HepG2 (cell line): ENCODE data around the gene ZNF506. TPM values are rescaled to one million over a fixed set of nuclear protein-coding genes. Genes with fewer than 3 reads are reported as not detected.

Source experiments
- ARHGAP35 ChIP-seq: sonication (generic); formaldehyde crosslinking; IDR thresholded peaks from 2 replicates; pipeline ENCODE4 v1.9.0; 2022; ENCODE audit warnings: mild to moderate bottlenecking, inconsistent platforms, moderate library complexity, missing genetic modification reagents, borderline replicate concordance
- BORCS8-MEF2B ChIP-seq: sonication (generic); formaldehyde crosslinking; IDR thresholded peaks from 2 replicates; pipeline ENCODE4 v1.8.0; 2022; ENCODE audit warnings: mild to moderate bottlenecking, missing genetic modification reagents
- FOSL2 ChIP-seq: sonication (generic); formaldehyde crosslinking; IDR thresholded peaks from 2 replicates; pipeline ENCODE4 v1.4.0; 2020; ENCODE audit warnings: missing genetic modification reagents
- NCOA2 ChIP-seq: sonication (generic); formaldehyde crosslinking; IDR thresholded peaks from 2 replicates; pipeline ENCODE4 v1.8.0; 2022; ENCODE audit warnings: inconsistent platforms
- NFYC ChIP-seq: IDR thresholded peaks from 2 replicates; pipeline ENCODE4 v1.6.1; 2016; ENCODE audit warnings: missing genetic modification reagents, missing compliant biosample characterization
- NR2C2 ChIP-seq: sonication (generic); formaldehyde crosslinking; IDR thresholded peaks from 2 replicates; pipeline ENCODE4 v1.4.0; 2020; ENCODE audit warnings: missing genetic modification reagents, mild to moderate bottlenecking, moderate library complexity, borderline replicate concordance
- NR3C1 ChIP-seq: sonication (generic); formaldehyde crosslinking; IDR thresholded peaks from 2 replicates; pipeline ENCODE4 v1.4.0; 2020; ENCODE audit warnings: missing genetic modification reagents
- RFXANK ChIP-seq: IDR thresholded peaks from 2 replicates; pipeline ENCODE4 v1.6.1; 2016
- TEAD2 ChIP-seq: sonication (generic); formaldehyde crosslinking; IDR thresholded peaks from 2 replicates; pipeline ENCODE4 v1.9.0; 2021; ENCODE audit warnings: missing genetic modification reagents
- TSC22D2 ChIP-seq: sonication (generic); formaldehyde crosslinking; IDR thresholded peaks from 2 replicates; pipeline ENCODE4 v1.5.1; 2020; ENCODE audit warnings: missing genetic modification reagents, mild to moderate bottlenecking, borderline replicate concordance
- ZMAT3 ChIP-seq: sonication (generic); formaldehyde crosslinking; conservative IDR thresholded peaks from 2 replicates; pipeline ENCODE4 v1.7.0; 2021; ENCODE audit warnings: missing genetic modification reagents
- ZNF547 ChIP-seq: sonication (generic); formaldehyde crosslinking; IDR thresholded peaks from 2 replicates; pipeline ENCODE4 v1.5.1; 2020; ENCODE audit warnings: mild to moderate bottlenecking, missing genetic modification reagents
- ZNF558 ChIP-seq: sonication (generic); formaldehyde crosslinking; IDR thresholded peaks from 2 replicates; pipeline ENCODE4 v1.9.0; 2022; ENCODE audit warnings: mild to moderate bottlenecking, missing genetic modification reagents, borderline replicate concordance
- ZNF589 ChIP-seq: sonication (generic); formaldehyde crosslinking; conservative IDR thresholded peaks from 2 replicates; pipeline ENCODE4 v1.8.0; 2022; ENCODE audit warnings: mild to moderate bottlenecking, moderate library complexity, missing genetic modification reagents
- ZNF720 ChIP-seq: sonication (generic); formaldehyde crosslinking; IDR thresholded peaks from 2 replicates; pipeline ENCODE4 v1.4.0; 2020; ENCODE audit warnings: missing genetic modification reagents
- ZSCAN12 ChIP-seq: sonication (generic); formaldehyde crosslinking; IDR thresholded peaks from 2 replicates; pipeline ENCODE4 v1.9.0; 2021; ENCODE audit warnings: mild to moderate bottlenecking, missing genetic modification reagents
- polyA plus RNA-seq, 8 experiments: library from polyadenylated mRNA; depleted of rRNA in 3 of 8; stranded (reverse) in 7 of 8; unstranded in 1 of 8; fragments of >200 nt; fragmentation: Illumina TruSeq in 4 of 8; extraction: Trizol in 4 of 8; gene quantifications; 2 replicates each; pipeline versions ENCODE4 v1.2.1 to v1.2.3, GENCODE V29; 2011 to 2016; ENCODE audit warnings: low read depth in 4 of 8, missing spikeins in 1 of 8, mixed read lengths in 1 of 8; ENCODE audit not compliant: insufficient read depth in 1 of 8
- total RNA-seq, 5 experiments: library from RNA; depleted of rRNA; stranded (reverse); fragments of >200 nt; fragmentation: Illumina TruSeq; extraction: Trizol; gene quantifications; 2 replicates each; pipeline ENCODE4 v1.2.3, GENCODE V29; 2016; ENCODE audit warnings: low read depth in 1 of 5
- TF ChIP-seq, protein P1 (sequence below): sonication (generic); formaldehyde crosslinking; IDR thresholded peaks from 2 replicates; pipeline ENCODE4 v1.5.0; 2020; ENCODE audit warnings: missing genetic modification reagents
- TF ChIP-seq, protein P2 (sequence below): IDR thresholded peaks from 2 replicates; pipeline ENCODE4 v1.6.1; 2016; ENCODE audit warnings: mild to moderate bottlenecking
- TF ChIP-seq, protein P3 (sequence below): sonication (generic); formaldehyde crosslinking; IDR thresholded peaks from 2 replicates; pipeline ENCODE4 v1.8.0; 2022; ENCODE audit warnings: missing genetic modification reagents, mild to moderate bottlenecking, borderline replicate concordance
- TF ChIP-seq, protein P4 (sequence below): sonication (generic); formaldehyde crosslinking; IDR thresholded peaks from 2 replicates; pipeline ENCODE4 v1.4.0; 2020; ENCODE audit warnings: missing genetic modification reagents
- TF ChIP-seq, protein P5 (sequence below): sonication (generic); formaldehyde crosslinking; conservative IDR thresholded peaks from 2 replicates; pipeline ENCODE4 v1.8.0; 2022; ENCODE audit warnings: low read depth, missing genetic modification reagents

The ZNF506 gene
- total and polyA plus RNA-seq, 2 of the 13 experiments (the other 11 are each of a cell fraction or from before 2014, with no cell fraction given): not detected

DNA sequence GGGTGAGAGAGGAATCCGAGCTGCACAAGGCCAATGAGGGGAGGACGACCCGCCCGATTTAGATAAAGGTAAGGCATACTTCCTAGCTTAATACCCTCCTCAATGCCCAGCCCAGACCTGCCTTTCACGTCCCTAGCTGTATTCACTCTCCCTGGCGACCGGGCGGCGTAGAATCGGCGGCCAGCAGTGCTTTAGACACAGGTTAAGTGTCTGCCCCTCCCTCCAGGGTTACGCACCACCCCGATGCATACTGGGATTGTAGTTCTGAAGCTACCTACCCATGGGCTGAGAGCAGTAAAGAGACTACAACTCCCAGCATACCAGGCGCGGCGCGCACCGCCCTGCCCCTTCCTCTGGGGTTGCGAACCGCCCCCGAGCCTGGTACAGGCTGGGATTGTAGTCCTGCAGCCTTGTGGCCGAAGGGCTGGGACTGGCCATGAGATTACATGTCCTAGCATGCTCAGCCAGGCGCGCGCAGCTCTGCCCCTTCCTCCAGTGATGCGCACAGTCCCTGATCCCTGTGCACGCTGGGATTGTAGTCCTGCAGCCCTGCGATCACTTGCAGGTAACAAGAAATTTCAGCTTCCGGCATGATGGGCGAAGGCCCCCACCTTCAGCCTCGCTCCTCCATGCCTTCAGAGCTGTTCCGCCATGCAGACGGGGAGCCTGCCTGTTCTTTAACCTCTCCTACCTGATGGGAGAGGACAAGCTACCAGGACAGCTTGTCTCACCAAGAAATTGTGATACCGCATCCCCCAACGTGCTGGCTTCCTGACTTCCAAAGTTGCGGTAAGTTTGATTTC lies 45.1 kb downstream of the ZNF506 start (continued):
- TF ChIP-seq, protein P1, sequence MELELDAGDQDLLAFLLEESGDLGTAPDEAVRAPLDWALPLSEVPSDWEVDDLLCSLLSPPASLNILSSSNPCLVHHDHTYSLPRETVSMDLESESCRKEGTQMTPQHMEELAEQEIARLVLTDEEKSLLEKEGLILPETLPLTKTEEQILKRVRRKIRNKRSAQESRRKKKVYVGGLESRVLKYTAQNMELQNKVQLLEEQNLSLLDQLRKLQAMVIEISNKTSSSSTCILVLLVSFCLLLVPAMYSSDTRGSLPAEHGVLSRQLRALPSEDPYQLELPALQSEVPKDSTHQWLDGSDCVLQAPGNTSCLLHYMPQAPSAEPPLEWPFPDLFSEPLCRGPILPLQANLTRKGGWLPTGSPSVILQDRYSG (CRISPR knock-in tag): no peak
- TF ChIP-seq, protein P2, sequence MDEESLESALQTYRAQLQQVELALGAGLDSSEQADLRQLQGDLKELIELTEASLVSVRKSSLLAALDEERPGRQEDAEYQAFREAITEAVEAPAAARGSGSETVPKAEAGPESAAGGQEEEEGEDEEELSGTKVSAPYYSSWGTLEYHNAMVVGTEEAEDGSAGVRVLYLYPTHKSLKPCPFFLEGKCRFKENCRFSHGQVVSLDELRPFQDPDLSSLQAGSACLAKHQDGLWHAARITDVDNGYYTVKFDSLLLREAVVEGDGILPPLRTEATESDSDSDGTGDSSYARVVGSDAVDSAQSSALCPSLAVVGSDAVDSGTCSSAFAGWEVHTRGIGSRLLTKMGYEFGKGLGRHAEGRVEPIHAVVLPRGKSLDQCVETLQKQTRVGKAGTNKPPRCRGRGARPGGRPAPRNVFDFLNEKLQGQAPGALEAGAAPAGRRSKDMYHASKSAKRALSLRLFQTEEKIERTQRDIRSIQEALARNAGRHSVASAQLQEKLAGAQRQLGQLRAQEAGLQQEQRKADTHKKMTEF (CRISPR knock-in tag): peak; percentile 63; the same call in 1 of the 2 replicates
- TF ChIP-seq, protein P3, sequence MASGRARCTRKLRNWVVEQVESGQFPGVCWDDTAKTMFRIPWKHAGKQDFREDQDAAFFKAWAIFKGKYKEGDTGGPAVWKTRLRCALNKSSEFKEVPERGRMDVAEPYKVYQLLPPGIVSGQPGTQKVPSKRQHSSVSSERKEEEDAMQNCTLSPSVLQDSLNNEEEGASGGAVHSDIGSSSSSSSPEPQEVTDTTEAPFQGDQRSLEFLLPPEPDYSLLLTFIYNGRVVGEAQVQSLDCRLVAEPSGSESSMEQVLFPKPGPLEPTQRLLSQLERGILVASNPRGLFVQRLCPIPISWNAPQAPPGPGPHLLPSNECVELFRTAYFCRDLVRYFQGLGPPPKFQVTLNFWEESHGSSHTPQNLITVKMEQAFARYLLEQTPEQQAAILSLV (CRISPR knock-in tag): no peak
- no peak for TF ChIP-seq NR3C1 (CRISPR knock-in tag)
- TF ChIP-seq ZSCAN12: no peak
- 0 out of 2 replicates have a peak, but pooled peaks have one; percentile 3 for TF ChIP-seq ZNF547 (CRISPR knock-in tag)
- no peak for TF ChIP-seq ARHGAP35 (CRISPR knock-in tag)
- TF ChIP-seq, protein P4, sequence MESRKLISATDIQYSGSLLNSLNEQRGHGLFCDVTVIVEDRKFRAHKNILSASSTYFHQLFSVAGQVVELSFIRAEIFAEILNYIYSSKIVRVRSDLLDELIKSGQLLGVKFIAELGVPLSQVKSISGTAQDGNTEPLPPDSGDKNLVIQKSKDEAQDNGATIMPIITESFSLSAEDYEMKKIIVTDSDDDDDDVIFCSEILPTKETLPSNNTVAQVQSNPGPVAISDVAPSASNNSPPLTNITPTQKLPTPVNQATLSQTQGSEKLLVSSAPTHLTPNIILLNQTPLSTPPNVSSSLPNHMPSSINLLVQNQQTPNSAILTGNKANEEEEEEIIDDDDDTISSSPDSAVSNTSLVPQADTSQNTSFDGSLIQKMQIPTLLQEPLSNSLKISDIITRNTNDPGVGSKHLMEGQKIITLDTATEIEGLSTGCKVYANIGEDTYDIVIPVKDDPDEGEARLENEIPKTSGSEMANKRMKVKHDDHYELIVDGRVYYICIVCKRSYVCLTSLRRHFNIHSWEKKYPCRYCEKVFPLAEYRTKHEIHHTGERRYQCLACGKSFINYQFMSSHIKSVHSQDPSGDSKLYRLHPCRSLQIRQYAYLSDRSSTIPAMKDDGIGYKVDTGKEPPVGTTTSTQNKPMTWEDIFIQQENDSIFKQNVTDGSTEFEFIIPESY: 0 out of 2 replicates have a peak, but pooled peaks have one; percentile 27
- TF ChIP-seq ZNF589 (CRISPR knock-in tag): no peak
- TF ChIP-seq NR2C2 (CRISPR knock-in tag): peak; percentile 99
- TF ChIP-seq NFYC (CRISPR knock-in tag): peak; percentile 53
- TF ChIP-seq, protein P5, sequence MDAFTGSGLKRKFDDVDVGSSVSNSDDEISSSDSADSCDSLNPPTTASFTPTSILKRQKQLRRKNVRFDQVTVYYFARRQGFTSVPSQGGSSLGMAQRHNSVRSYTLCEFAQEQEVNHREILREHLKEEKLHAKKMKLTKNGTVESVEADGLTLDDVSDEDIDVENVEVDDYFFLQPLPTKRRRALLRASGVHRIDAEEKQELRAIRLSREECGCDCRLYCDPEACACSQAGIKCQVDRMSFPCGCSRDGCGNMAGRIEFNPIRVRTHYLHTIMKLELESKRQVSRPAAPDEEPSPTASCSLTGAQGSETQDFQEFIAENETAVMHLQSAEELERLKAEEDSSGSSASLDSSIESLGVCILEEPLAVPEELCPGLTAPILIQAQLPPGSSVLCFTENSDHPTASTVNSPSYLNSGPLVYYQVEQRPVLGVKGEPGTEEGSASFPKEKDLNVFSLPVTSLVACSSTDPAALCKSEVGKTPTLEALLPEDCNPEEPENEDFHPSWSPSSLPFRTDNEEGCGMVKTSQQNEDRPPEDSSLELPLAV (CRISPR knock-in tag): no peak
- 0 out of 2 replicates have a peak, but pooled peaks have one; percentile 41 for TF ChIP-seq ZNF720 (CRISPR knock-in tag)
- TF ChIP-seq ZMAT3 (CRISPR knock-in tag): no peak
- TF ChIP-seq RFXANK: no peak
- no peak; the same call in 1 of the 2 replicates for TF ChIP-seq NCOA2 (CRISPR knock-in tag)
- TF ChIP-seq FOSL2 (CRISPR knock-in tag): peak; percentile 57; the same call in 1 of the 2 replicates
- no peak for TF ChIP-seq TSC22D2 (CRISPR knock-in tag)
- no peak for TF ChIP-seq BORCS8-MEF2B
- TF ChIP-seq ZNF558: no peak
- TF ChIP-seq TEAD2 (CRISPR knock-in tag): no peak
